ENCODE results near the gene SYT6.

The SYT6 gene

DNA sequence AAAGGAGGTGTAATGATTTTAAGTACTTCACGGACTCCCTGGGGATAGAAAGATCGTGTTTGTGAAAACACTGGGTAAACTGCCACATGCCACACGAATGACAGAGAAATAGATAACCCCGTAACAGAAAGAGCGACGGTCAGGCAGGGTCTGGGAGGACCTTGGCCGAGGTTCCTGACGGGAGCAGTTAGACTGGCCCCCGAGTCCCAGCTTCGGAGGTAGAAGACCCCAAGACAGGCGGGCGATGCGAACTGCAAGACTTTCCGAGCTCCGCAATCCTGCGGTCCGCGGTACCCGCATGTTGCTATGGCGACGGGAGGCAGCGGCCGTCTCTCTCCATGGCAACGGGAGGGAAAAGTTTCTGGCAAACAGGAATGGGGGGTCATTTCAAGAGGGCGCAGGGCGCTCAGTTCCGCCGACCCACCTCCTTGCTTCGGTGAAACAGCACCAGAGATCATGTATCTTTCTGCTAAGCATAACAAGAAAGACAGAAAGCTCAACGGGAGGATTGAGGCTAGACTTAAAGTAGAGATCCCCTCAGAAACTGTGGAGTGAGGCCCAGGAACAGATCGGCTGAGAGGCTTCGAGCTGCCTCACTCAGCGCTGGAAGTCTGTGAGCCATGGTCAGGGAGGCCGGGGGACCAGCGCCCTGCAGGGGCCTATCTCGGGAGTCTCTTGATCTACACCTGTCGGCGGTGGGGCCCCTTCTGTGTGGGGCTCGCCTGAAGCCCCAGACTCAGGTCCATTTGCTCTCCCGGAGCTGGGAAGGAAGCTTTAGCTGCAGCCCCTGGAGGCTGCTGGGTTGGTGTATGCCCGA is 685 bp upstream of the SYT6 start:
- DNase-seq (ENCODE audit: low read depth in 2 of 2) = no peak

DNA sequence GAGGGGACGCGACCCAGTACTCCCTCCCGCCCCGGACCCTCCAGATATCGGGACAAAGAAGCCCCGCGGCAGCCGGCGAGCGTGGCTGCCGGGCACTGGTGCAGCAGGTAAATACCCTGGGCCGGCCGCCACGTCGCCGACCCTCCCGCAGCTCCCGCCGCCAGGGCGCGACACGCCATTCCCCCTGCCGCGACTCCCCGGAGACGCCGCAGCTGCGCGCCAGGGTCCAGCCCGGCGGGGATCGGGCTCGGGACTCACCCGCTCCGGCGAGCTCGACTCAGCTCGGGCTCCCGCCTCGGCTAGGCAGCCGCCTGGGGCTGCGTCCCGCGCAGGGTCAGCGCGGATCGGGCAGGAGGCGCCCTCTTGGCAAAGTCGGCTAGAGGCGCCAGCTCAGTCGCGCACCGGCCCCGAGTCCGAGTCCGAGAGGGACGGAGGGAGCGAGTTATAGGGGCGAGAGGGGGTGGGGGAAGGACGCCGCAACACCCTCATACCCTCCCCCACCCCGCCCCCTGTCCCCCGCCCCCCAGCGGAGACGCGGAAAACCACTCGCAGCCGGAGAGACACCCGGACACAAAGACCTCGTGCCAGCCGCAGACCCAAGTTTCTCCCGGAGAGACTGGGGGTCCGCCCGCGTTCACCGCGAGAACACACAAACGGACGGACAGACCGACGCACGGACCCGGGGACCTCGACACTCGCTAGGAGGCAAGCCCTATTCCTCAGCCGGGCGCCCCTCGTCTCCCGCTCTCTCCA is 985 bp downstream of the SYT6 start:
- no peak for DNase-seq (ENCODE audit: low read depth in 2 of 2)

DNA sequence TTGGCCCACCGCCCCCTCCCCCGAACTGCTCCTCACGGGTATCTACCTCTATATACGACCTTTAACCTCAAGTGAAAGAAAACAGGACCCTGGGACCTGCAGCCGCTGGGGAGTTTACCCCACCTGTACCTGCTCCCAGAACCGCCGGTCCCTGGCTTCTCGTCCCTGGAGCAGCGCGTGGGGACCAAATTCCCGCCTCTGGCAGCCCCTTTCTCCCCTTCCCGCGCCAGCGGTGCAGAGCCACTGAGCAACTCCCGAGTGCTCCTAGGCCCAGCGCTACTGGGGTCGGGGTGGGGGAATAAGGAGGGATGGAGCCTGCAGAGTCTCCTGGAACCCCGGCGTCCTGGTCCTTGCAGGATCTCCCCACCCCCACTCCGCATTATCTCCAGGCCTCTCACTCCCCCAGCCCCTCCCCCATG is 1.6 kb downstream of the SYT6 start:
- no peak for DNase-seq (ENCODE audit: low read depth in 2 of 2)

DNA sequence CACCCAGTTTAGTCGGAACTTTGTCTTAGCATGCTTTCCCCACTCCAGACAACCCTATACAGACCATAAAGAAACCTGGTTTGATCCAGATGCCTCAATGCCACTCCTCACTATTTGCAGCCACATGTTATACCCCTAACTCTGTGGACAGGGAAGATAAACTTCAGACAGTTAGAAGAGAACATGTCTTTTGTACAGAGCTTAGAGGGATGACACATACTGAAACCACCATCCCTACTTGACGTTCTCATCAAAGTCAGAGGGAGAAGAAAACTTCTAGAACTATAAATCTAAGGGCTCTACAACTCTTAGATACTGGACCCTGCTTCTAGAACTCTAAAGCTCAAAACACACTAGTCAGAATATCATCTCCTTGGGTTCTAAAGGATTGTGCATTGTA is 3.7 kb downstream of the SYT6 start:
- DNase-seq (ENCODE audit: low read depth in 2 of 2) = no peak

DNA sequence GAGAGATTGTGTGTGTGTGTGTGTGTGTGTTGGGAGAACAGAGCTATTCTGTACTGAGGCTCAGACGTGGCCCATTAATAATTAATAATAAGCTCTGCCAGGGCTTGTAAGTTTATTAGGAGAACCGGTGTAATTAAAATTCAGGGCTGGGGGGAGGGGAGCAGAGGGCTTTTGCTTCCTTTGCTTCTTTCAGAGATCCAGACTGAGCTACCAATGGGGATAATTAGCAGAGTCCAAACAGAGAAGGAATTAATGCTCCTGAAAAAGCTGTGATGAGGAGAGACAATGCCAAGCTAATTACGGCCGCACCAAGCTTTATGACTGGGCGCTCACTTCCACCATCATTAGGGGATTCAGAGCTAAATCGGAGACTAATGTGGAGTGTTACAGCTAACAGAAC is 4.5 kb downstream of the SYT6 start:
- no peak for DNase-seq (ENCODE audit: low read depth in 2 of 2)

DNA sequence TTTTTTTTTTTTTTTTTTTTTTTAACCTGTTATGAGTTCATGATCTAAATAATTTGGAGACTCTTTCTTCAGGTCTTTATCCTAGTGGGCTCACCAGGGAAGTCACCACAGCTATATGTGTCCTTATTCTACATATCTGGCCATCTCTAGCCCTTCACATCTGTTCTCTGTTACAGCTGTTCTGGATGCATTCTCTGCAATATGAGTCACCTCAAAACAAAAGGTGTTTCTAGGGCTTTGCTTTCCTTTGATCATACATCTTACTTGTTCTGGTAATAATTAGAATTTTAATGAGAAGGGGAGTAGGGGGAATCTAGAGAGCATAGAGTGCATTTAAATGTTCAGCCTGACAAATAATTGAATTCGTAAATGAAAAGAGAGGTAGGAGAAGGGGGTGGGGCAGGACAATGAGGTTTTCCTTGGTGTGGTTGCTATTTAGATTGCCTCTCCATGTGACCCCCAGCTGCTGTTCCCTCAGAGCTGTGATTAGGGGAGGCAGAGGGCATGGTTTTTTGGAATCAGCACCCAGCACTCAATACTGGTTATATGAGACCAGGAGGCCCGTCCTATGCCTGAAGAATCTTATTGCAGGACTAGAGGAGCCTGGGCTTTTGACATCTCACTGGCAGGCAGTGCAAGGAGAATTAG is 8.0 kb downstream of the SYT6 start:
- DNase-seq (ENCODE audit: low read depth in 2 of 2) = no peak

DNA sequence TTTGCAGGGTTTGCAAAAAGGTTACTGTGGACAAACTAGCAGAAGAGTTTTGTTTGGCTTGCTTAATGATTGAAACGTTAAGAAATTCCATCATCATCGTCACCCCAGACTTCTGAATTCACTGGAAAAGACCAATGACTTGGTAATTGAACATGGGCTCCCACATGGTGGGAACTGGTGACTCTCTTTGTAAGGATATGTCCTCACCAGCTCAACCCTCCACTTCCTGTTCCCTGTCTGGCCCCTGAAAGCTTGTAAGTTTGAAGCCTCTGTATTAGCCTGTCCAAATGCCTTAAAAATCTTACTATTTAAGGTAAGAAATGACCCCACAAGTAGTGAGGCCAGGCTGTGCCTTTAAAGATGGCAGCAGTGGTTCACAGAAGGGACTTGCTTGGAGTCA is 9.7 kb downstream of the SYT6 start:
- no peak for DNase-seq (ENCODE audit: low read depth in 2 of 2)

DNA sequence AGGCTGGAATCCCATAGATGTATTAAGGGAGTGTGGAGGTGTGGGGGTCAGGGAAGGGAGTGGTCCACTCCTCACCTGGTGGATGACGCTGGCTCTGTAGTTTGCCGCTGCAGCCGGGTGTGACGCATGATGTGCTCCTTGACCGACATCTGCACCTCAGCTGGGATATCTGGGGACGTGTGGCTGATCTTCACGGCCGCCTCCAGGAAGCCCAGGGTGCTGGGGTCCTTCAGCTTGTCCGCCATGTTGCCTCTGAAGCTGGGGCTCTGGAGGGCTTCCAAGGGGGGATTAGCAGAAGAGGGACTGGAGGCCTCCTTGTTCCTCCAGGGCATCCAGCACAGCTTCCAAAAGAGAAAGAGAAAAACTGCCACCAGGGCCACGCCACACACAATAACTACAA is 14.1 kb downstream of the SYT6 start:
- no peak for DNase-seq (ENCODE audit: low read depth in 2 of 2)

DNA sequence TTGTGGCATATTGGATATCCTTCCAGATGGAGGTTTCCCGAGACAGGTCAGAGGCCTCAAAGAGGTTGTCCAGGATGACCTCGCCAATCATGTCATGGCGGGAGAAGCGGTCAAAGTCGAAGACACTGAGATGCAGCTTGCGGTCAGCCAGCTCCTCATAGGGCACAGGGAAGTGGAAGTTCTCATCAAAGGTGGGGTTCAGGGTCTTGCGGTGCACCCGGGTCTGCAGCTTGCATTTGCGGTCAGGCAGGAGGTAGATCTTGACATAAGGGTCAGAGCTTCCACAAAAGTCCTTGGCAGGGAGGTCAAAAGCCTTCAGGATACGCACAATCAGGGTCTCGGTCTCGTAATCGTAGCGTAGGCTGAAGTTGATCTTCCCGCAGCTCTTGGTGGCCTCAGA is 16.2 kb downstream of the SYT6 start:
- no peak for DNase-seq (ENCODE audit: low read depth in 2 of 2)

DNA sequence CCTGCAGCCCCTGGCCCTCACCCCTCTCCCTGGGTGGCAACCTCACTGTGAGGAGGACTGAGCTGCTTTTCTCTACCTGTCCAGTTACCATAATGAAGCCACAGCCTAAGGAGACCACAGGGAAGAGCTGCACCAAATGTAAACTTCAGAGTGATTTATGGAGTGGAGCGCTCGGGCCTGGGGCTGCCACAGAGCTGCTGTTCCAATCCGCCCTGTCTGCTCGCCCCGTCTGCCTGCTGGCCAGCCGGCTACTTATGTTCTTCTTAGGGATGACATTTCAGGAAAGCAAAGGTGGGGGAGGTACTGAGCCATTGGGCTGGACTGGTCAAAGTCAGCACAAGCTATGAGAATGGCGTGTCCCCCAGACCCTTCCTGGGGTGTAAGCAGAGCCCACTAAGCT is 17.9 kb downstream of the SYT6 start:
- DNase-seq (ENCODE audit: low read depth in 2 of 2) = no peak

DNA sequence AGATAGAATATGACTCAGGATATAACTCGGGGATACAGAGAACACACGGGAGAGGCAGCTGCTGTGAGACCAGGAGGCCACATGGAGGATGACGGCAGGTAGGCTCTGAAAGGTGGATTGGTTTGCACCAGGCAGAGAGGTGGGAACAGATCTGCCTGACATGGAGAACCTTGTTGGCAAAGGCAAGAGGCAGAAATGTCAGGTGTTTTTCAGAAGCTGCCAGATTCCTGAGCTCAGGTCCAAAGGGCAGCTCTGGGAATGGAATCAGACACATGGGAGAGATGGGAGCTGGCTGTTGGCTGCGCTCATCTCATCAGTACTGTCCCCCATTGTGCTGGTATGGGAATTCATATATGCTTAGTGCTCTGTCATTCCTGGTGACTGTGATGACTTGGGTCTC is 19.2 kb downstream of the SYT6 start:
- no peak for DNase-seq (ENCODE audit: low read depth in 2 of 2)

DNA sequence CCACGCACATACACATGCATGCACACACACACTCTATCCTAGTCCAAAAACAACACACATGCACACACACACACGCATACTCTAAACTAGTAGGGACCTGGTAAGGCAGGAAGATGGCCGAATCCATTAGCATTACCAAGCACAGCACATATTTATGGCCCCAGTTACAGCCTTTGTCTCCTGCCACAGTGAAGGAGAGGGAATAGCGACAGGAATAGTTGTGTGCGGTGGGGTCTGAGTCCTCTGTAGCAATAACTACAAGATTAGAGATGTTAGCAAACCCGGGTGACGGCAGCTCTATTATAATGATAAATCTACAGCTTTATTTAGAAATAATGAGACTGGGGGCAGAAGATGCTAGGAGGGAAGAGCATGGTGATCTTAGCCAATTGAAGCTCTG is 20.5 kb downstream of the SYT6 start:
- no peak for DNase-seq (ENCODE audit: low read depth in 2 of 2)

DNA sequence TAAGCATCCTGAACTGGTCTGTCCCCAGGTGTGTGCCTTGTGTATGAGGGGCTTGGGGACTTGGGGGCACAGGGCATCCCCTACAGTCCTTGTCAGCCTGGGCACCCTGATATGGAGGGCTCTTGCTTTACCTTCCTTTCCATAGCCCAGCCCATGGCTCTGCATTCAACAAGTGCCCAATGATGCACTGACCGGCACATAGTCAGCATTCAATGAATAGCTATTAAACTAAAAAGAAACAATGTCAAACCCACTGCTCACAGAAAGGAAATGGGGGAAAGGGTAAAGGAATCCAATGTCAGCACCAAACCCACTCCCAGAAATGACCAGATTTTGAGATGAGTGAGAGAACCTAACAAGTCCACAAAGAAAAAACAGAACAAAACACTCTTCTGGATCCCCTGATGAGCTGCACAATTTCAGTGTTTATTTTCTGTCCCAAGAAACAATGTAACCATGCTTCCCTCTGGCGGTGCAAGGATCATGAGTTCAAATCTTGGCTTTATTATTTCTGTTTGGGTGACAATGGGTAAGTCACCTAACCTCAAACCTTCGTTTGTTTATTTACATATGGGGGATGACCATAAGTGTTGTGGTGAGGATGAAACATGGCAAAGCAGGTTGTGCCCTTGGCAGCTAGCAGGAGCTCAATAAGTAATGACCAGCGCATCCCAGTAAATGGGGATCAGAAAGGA is 22.0 kb downstream of the SYT6 start:
- no peak for DNase-seq (ENCODE audit: low read depth in 2 of 2)

DNA sequence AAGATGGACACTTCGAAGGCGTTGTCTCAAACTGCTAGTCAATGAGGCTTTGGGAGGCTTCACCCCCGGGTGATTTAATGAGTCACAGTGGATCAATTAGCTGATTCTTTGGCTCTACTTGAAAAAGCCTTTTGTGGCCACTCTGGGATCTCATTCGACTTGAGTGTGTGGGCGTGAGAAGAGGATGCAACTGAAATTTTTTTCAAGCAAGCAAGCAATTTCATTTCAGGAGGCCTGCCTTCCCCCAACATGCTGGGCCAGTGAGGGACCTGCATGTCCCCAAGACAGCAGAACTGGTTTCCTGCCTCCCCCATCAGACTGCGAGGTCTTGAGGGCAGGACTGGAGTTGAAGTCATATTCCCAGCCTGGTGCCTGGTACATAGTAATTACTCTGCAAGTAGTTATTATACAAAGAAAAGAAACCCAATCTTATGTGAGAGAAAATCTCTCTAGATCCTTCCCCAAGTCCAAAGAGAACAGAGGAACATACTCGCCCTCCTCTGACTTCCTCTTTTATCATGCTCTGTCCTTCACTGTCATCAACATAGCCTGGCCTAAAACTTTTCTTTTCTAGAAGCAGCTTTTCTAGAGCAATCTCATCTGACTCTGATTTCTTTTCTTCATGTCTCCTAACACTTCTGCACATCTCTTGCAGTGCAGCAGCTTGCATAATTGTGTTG is 22.7 kb downstream of the SYT6 start:
- no peak for DNase-seq (ENCODE audit: low read depth in 2 of 2)

DNA sequence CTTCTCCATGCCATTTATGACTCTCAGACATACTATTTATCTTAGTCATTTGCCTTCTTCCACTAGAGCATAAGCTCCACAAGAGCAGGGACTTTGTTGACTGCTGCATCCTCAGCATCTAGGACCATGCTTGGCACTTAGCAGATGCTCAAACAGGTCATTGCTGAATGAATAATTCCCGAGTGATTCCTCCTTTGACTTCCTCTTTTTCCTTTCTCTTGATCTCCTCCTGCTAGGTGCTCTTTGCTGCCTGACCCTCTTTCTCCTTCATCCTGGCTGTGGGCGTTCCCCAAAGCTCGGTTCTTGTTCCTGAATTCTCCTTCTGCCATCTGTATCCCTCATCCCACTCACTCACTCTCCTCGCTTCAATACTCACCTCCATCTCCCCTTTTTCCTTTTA is 23.5 kb downstream of the SYT6 start:
- no peak for DNase-seq (ENCODE audit: low read depth in 2 of 2)

DNA sequence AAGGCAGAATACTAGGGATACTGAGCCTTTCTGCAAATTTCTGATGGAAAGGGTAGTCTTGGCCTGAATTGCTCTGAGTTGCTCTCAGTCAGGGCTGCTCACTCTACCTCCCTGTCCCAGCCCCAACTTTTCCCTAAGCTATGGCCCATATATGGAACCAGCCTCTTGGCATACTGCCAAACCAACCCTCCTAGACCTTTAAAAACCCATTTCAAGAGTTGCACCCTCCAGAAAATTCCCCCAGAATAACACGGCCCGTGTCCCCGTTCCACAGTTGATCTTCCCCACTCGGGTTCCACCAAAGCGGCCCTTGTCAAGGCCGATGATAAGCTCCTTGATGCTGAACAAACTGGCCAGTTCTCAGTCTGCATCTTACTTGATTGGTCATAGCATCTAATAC is 25.4 kb downstream of the SYT6 start:
- DNase-seq (ENCODE audit: low read depth in 2 of 2) = no peak

DNA sequence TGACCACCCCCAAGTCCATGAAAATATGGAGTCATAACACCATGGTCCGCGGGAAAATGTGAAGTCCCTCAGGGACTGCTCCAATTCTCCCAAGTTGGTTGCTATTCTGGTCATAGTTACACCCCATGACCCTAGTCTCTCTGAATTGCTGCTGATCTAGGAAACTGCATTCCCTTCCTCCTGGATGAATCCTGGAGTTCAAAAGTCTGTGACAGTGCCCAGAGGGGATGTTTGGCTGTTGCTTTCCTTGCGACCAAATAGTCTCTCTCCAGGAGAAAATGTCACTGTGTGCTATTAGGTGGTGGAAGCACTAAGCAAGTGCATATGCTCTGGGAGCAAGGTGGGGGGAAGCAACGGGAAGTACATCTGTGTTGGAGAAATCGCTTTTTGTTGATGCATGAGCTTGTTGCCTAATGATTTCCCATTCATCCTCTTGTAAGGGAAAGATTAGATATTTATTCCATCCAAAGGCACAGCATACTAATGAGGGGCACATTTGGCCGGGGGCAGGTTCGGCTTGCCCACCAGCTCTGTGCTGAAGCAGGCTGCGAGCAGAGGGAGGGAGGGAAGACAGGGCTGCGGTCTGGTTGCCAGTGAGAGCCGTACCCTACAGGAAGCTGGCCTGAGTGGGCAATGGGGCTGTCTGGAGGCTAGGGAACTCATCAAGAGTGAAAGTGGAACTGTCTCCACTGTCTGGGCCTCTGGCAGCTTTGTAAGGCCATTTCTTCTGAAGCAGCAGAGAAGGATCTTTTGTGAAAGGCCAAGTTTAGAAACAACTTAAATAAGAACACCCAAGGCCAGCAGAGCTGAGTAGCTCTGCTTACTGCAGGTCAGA is 27.2 kb downstream of the SYT6 start:
- no peak for DNase-seq (ENCODE audit: low read depth in 2 of 2)

DNA sequence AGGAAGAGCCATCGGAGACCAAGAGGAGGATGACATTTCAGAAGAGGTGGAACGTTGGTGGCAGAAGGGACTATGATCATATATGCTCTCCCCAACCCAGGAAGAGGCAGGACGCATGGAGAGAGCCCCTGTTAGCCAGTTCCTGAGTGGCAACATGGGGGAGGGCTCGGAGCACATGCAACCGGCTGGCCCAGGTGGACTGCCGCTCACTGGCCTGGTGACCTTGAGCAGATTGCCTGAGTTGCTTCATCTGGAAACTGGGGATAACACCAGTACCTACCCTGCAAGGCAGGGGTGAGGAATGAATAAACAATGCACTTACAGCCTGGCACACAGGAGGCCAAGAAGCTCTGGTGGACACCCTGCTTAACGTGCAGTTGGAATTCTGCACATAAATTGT is 29.0 kb downstream of the SYT6 start:
- no peak for DNase-seq (ENCODE audit: low read depth in 2 of 2)

DNA sequence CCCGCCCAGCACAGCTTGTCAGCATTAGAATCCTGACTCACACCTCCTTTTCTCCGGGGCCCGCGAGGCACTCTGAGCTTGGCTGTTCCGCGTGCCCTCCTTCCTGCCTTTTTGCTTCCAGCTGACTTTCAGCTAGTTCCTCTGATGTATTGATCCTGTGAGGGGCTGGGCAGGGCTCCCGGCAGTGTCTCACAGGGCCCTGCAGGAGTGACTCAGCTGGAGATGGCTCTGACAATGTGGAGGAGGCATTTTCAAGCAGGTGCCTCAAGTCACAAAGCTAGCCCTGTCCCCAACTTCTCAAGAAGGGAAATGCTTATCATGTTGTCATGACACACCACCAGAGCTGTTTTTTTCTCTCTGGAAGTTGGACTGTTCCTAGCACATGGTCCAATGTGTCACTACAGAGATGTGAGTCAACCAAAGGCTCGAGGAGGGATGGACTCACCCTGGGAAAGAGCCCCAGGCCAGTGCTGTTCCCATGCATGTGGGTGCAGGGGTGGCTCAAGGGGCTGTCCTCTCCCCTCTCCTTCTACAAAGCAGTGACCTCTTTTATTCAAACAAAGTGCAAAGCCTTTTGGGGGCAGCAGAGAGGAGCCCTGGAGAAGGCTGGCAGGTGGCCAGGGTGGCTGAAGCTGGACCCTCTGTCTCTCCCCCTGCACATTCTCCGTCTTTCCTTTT is 30.6 kb downstream of the SYT6 start:
- DNase-seq (ENCODE audit: low read depth in 2 of 2) = no peak

DNA sequence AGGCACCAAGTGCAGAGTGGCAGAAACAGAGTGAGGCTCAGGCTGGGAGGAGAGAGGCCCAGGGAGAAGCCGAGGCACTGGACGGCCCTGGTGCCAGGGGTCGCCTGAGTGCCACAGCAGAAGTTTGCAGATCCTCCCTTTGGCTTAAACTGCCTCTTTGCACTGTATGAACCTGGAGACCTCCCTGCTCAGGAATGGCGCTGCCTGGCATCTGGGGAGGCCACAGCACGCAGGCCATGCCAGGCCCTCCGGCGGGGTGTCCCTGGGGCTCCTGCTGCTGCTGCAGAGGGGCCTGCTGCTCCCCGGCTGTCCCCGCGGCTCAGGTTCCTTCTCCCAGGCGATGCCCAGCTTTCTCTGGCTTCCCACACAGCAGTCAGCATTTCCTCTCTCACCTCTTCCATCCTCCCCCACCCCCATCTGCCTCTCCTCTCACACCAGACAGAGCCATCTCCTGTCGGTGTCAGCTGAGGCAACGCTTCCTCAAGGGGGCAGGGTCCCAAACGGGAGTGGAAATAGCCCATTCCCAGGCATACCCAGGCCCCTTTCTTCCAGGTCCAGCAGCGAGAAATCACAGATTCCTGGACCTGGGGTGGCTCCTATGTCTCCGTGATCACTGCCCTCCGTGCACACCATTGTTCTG is 35.2 kb downstream of the SYT6 start:
- no peak for DNase-seq (ENCODE audit: low read depth in 2 of 2)

Measured in stimulated activated CD4-positive, alpha-beta T cell treated with anti-CD3 and anti-CD28 coated beads, Interleukin-1b, Interleukin-23, amount 100 ng/mL, for 1 hour (primary cell).